H9 (cell line): ENCODE data around the gene DENND5A. TPM values are rescaled to one million over a fixed set of nuclear protein-coding genes. Genes with fewer than 3 reads are reported as not detected.

Experiments used
- DNase-seq: peaks from one replicate; pipeline ENCODE4 v3.0.0-alpha.2; 2017
- H2AFZ ChIP-seq: one replicate; pipeline ENCODE4 v1.6.1; 2013; ENCODE audit warnings: mild to moderate bottlenecking, low read length, control low read depth, moderate library complexity
- H2AK5ac ChIP-seq: 2 replicates; pipeline ENCODE4 v1.6.1; 2013; ENCODE audit warnings: low read length, control low read depth, mixed read lengths; ENCODE audit not compliant: insufficient read length
- H2BK120ac ChIP-seq: one replicate; pipeline ENCODE4 v1.6.1; 2013; ENCODE audit warnings: low read depth, mild to moderate bottlenecking, low read length, control low read depth, inconsistent platforms; ENCODE audit not compliant: poor library complexity, severe bottlenecking
- H2BK12ac ChIP-seq: 2 replicates; pipeline ENCODE4 v1.6.1; 2013; ENCODE audit warnings: low read length, control low read depth, mixed read lengths, low read depth; ENCODE audit not compliant: insufficient read length
- H2BK15ac ChIP-seq: 2 replicates; pipeline ENCODE4 v1.6.1; 2013; ENCODE audit warnings: low read depth, low read length, control low read depth
- H2BK20ac ChIP-seq: one replicate; pipeline ENCODE4 v1.6.1; 2013; ENCODE audit warnings: low read depth, mild to moderate bottlenecking, low read length, control low read depth, inconsistent platforms; ENCODE audit not compliant: poor library complexity, severe bottlenecking
- H2BK5ac ChIP-seq: 2 replicates; pipeline ENCODE4 v1.6.1; 2013; ENCODE audit warnings: low read length, control low read depth, mixed read lengths; ENCODE audit not compliant: insufficient read length
- H3K14ac ChIP-seq: 2 replicates; pipeline ENCODE4 v1.6.1; 2013; ENCODE audit warnings: low read length, control low read depth; ENCODE audit not compliant: insufficient read depth
- H3K18ac ChIP-seq: 2 replicates; pipeline ENCODE4 v1.6.1; 2013; ENCODE audit warnings: low read depth, mild to moderate bottlenecking, mixed read lengths, low read length, control low read depth; ENCODE audit not compliant: insufficient read length
- H3K23ac ChIP-seq: 2 replicates; pipeline ENCODE4 v1.6.1; 2013; ENCODE audit warnings: low read length, control low read depth, mixed read lengths, low read depth; ENCODE audit not compliant: insufficient read length
- H3K23me2 ChIP-seq: 2 replicates; pipeline ENCODE4 v1.6.1; 2013; ENCODE audit warnings: low read depth, mild to moderate bottlenecking, mixed read lengths, low read length, control low read depth; ENCODE audit not compliant: insufficient read length, poor library complexity, severe bottlenecking
- H3K27ac ChIP-seq: 2 replicates; pipeline ENCODE4 v1.5.1; 2013; ENCODE audit warnings: low read length, control low read depth, mixed read lengths, low read depth; ENCODE audit not compliant: insufficient read length
- H3K27me3 ChIP-seq: 2 replicates; pipeline ENCODE4 v1.6.1; 2013; ENCODE audit warnings: low read length, control low read depth, inconsistent platforms; ENCODE audit not compliant: insufficient read depth
- H3K4ac ChIP-seq: 2 replicates; pipeline ENCODE4 v1.6.1; 2013; ENCODE audit warnings: low read depth, mild to moderate bottlenecking, control low read depth, inconsistent platforms, low read length, moderate library complexity
- H3K4me1 ChIP-seq: 2 replicates; pipeline ENCODE4 v1.6.1; 2013; ENCODE audit warnings: low read length, control low read depth, inconsistent platforms; ENCODE audit not compliant: insufficient read depth
- H3K4me2 ChIP-seq: 2 replicates; pipeline ENCODE4 v1.6.1; 2013; ENCODE audit warnings: low read length, control low read depth, mixed read lengths; ENCODE audit not compliant: insufficient read length, insufficient read depth
- H3K56ac ChIP-seq: 2 replicates; pipeline ENCODE4 v1.6.1; 2013; ENCODE audit warnings: low read depth, mild to moderate bottlenecking, mixed read lengths, low read length, control low read depth; ENCODE audit not compliant: insufficient read length
- H3K79me1 ChIP-seq: 2 replicates; pipeline ENCODE4 v1.6.1; 2013; ENCODE audit warnings: low read depth, mild to moderate bottlenecking, moderate library complexity, low read length, control low read depth, inconsistent platforms; ENCODE audit not compliant: insufficient read depth, poor library complexity, severe bottlenecking
- H3K79me2 ChIP-seq: 2 replicates; pipeline ENCODE4 v1.6.1; 2013; ENCODE audit warnings: low read length, control low read depth, inconsistent platforms; ENCODE audit not compliant: insufficient read depth
- H3K9ac ChIP-seq: 2 replicates; pipeline ENCODE4 v1.6.1; 2013; ENCODE audit warnings: low read length, control low read depth, mixed read lengths; ENCODE audit not compliant: insufficient read length; ENCODE audit errors: extremely low read depth
- H3K9me3 ChIP-seq: one replicate; pipeline ENCODE4 v1.6.1; 2013; ENCODE audit warnings: low read depth, low read length, inconsistent platforms; ENCODE audit not compliant: control insufficient read depth
- H3T11ph ChIP-seq: one replicate; pipeline ENCODE4 v1.6.1; 2013; ENCODE audit warnings: mild to moderate bottlenecking, low read length, control low read depth, inconsistent platforms
- H4K20me1 ChIP-seq: one replicate; pipeline ENCODE4 v1.6.1; 2013; ENCODE audit not compliant: control insufficient read depth, insufficient read length, insufficient read depth
- H4K5ac ChIP-seq: 2 replicates; pipeline ENCODE4 v1.6.1; 2013; ENCODE audit warnings: low read depth, mild to moderate bottlenecking, mixed read lengths, low read length, control low read depth; ENCODE audit not compliant: insufficient read length
- H4K8ac ChIP-seq: replicated peaks from 2 replicates; pipeline ENCODE4 v1.6.1; 2013; ENCODE audit warnings: low read length, control low read depth, mixed read lengths, low read depth; ENCODE audit not compliant: insufficient read length
- H4K91ac ChIP-seq: 2 replicates; pipeline ENCODE4 v1.6.1; 2013; ENCODE audit warnings: low read depth, mild to moderate bottlenecking, moderate library complexity, mixed read lengths, low read length, control low read depth; ENCODE audit not compliant: insufficient read length
- H3K27ac Mint-ChIP-seq, 3 experiments: 2 replicates in 2 of 3; 3 replicates in 1 of 3; pipeline ENCODE4 v1.8.0; 2020 to 2021; ENCODE audit warnings: mixed read lengths in 3 of 3, mild to moderate bottlenecking in 1 of 3, moderate library complexity in 1 of 3
- H3K27me3 Mint-ChIP-seq: 2 replicates; pipeline ENCODE4 v1.8.0; 2021; ENCODE audit warnings: low read depth, mild to moderate bottlenecking, moderate library complexity, mixed read lengths
- H3K36me3 Mint-ChIP-seq, 3 experiments: 2 replicates in 2 of 3; 3 replicates in 1 of 3; pipeline ENCODE4 v1.8.0; 2020 to 2021; ENCODE audit warnings: low read depth in 3 of 3, mixed read lengths in 3 of 3; ENCODE audit not compliant: insufficient read depth in 1 of 3
- H3K4me1 Mint-ChIP-seq, 2 experiments: 2 replicates each; pipeline ENCODE4 v1.8.0; 2020; ENCODE audit warnings: mixed read lengths in 2 of 2
- H3K4me3 Mint-ChIP-seq, 2 experiments: 2 replicates in 1 of 2; 3 replicates in 1 of 2; pipeline ENCODE4 v1.8.0; 2020 to 2021; ENCODE audit warnings: mild to moderate bottlenecking in 2 of 2, mixed read lengths in 2 of 2, moderate library complexity in 1 of 2
- H3K9me3 Mint-ChIP-seq, 2 experiments: 2 replicates in 1 of 2; 3 replicates in 1 of 2; pipeline ENCODE4 v1.8.0; 2020; ENCODE audit warnings: mild to moderate bottlenecking in 2 of 2, mixed read lengths in 2 of 2, moderate library complexity in 1 of 2
- WGBS: extraction: QIAGEN DNeasy Blood & Tissue Kit; methylation state at CpG from one replicate; pipeline ENCODE4 v1.1.7; 2013; ENCODE audit warnings: missing lambda C conversion rate, low lambda C conversion rate, mixed read lengths; ENCODE audit not compliant: insufficient read length; ENCODE audit errors: extremely low coverage; 5-methylcytosine and 5-hydroxymethylcytosine counted together
- total RNA-seq: library from RNA; stranded (reverse); gene quantifications from 2 replicates; pipeline ENCODE4 v1.2.1, GENCODE V29; 2021
- TF ChIP-seq, protein P1 (sequence below): fragments of 200-600 bp; sonication (generic); conservative IDR thresholded peaks from 3 replicates; pipeline ENCODE4 v1.8.0; 2021; ENCODE audit warnings: antibody characterized with exemption, mild to moderate bottlenecking

The DENND5A gene
- total RNA-seq, 1 experiment from 2014 or later, result 59.6 TPM

GRCh38 chr11:9254416-9254815 is 10.7 kb downstream of the DENND5A start:
- no peak overlapping the region for H2AFZ ChIP-seq
- no peak overlapping the region for H3K27ac ChIP-seq
- H3K23ac ChIP-seq, result no peak overlapping the region
- H3K23me2 ChIP-seq, result no peaks in the 10 kb centered on the region
- no peak overlapping the region for H2BK120ac ChIP-seq
- Mint-ChIP-seq H3K27me3 (no peaks in the 10 kb centered on the region), H3K9me3 (peaks cover 0 to 6% of the 10 kb centered on the region in 2 experiments; a peak in 1 of 5 replicates), H3K4me1 (peaks cover 9 to 12% of the 10 kb centered on the region in 2 experiments), H3K36me3 (peaks cover 6 to 13% (median 9%) of the 10 kb centered on the region in 3 experiments; a peak in 6 of 7 replicates), H3K4me3 (no peak overlapping the region), H3K27ac (peak overlapping the region in 1 of 3 experiments; percentile 13; a peak in 1 of 7 replicates)
- no peak overlapping the region for H3K14ac ChIP-seq
- no peaks in the 10 kb centered on the region for H3K9me3 ChIP-seq
- H2BK20ac ChIP-seq, result no peak overlapping the region
- no peak overlapping the region for H2BK15ac ChIP-seq
- H2BK5ac ChIP-seq, result no peak overlapping the region
- H4K5ac ChIP-seq, result no peak overlapping the region
- no CpG with 5 or more reads among the region's 3 CpGs for WGBS
- H3K4me2 ChIP-seq, result no peak overlapping the region
- DNase-seq, result no peak
- H3K4me1 ChIP-seq, result no peaks in the 10 kb centered on the region
- TF ChIP-seq, protein P1, sequence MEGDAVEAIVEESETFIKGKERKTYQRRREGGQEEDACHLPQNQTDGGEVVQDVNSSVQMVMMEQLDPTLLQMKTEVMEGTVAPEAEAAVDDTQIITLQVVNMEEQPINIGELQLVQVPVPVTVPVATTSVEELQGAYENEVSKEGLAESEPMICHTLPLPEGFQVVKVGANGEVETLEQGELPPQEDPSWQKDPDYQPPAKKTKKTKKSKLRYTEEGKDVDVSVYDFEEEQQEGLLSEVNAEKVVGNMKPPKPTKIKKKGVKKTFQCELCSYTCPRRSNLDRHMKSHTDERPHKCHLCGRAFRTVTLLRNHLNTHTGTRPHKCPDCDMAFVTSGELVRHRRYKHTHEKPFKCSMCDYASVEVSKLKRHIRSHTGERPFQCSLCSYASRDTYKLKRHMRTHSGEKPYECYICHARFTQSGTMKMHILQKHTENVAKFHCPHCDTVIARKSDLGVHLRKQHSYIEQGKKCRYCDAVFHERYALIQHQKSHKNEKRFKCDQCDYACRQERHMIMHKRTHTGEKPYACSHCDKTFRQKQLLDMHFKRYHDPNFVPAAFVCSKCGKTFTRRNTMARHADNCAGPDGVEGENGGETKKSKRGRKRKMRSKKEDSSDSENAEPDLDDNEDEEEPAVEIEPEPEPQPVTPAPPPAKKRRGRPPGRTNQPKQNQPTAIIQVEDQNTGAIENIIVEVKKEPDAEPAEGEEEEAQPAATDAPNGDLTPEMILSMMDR, result no peak
- no peak overlapping the region for H4K91ac ChIP-seq
- no peak overlapping the region for H3K4ac ChIP-seq
- H4K20me1 ChIP-seq, result no peaks in the 10 kb centered on the region
- no peaks in the 10 kb centered on the region for H3K27me3 ChIP-seq
- no peak overlapping the region for H3K18ac ChIP-seq
- H2AK5ac ChIP-seq, result no peak overlapping the region
- H3K79me1 ChIP-seq, result no peaks in the 10 kb centered on the region
- no peak overlapping the region for H3T11ph ChIP-seq
- H3K79me2 ChIP-seq, result peaks cover 13% of the 10 kb centered on the region; the same call in 1 of the 2 replicates
- no peak overlapping the region for H3K56ac ChIP-seq
- no peak overlapping the region for H3K9ac ChIP-seq
- no peak overlapping the region for H4K8ac ChIP-seq
- H2BK12ac ChIP-seq, result no peak overlapping the region
